CD14-positive monocyte (primary cell): ENCODE data around the gene FRMPD2. TPM values are rescaled to one million over a fixed set of nuclear protein-coding genes. Genes with fewer than 3 reads are reported as not detected.
"Not testable (repeated sequence)": the region's sequence is repeated elsewhere in the genome, so short reads cannot be mapped to it uniquely, and the experiment has no call there.

Source experiments
- DNase-seq, 3 donors: peaks; one replicate each; pipeline ENCODE4 v3.0.0-alpha.2; 2011 to 2022
- H2AFZ ChIP-seq: 2 replicates; pipeline ENCODE4 v1.6.0; 2012; ENCODE audit warnings: mild to moderate bottlenecking, low read depth, low read length, inconsistent platforms; ENCODE audit not compliant: insufficient read depth, poor library complexity, severe bottlenecking
- H3K27ac ChIP-seq, 2 donors: 1 replicate in 1 of 2; 2 replicates in 1 of 2; pipeline ENCODE4 v1.5.1; 2012 to 2013; ENCODE audit warnings: low read length in 2 of 2, control low read depth in 1 of 2, inconsistent platforms in 1 of 2, low read depth in 1 of 2, mild to moderate bottlenecking in 1 of 2
- H3K27me3 ChIP-seq, 2 donors: one replicate each; pipeline versions ENCODE4 v1.6.0 to v1.6.1; 2011 to 2013; ENCODE audit warnings: low read length in 2 of 2; ENCODE audit not compliant: control insufficient read depth in 2 of 2, insufficient read depth in 2 of 2
- H3K36me3 ChIP-seq, 2 donors: replicated peaks in 1 of 2; 1 replicate in 1 of 2; 2 replicates in 1 of 2; pipeline versions ENCODE4 v1.5.1 to v1.6.1; 2012 to 2013; ENCODE audit warnings: low read length in 2 of 2, control low read depth in 1 of 2, inconsistent platforms in 1 of 2, mild to moderate bottlenecking in 1 of 2; ENCODE audit not compliant: insufficient read depth in 2 of 2, control insufficient read depth in 1 of 2
- H3K4me1 ChIP-seq, 2 donors: 1 replicate in 1 of 2; 2 replicates in 1 of 2; pipeline versions ENCODE4 v1.5.1 to v1.6.1; 2012 to 2013; ENCODE audit warnings: low read length in 2 of 2, control low read depth in 1 of 2, inconsistent platforms in 1 of 2, mild to moderate bottlenecking in 1 of 2, moderate library complexity in 1 of 2; ENCODE audit not compliant: insufficient read depth in 2 of 2, control insufficient read depth in 1 of 2
- H3K4me2 ChIP-seq: replicated peaks from 2 replicates; pipeline ENCODE3; 2012; ENCODE audit warnings: low read length, moderate library complexity, mild to moderate bottlenecking; ENCODE audit not compliant: poor library complexity, severe bottlenecking; ENCODE audit errors: extremely low read depth
- H3K4me3 ChIP-seq, 3 experiments: fragments of 200-600 bp in 1 of 3; sonication (generic) in 1 of 3; replicated peaks in 1 of 3; 1 replicate in 2 of 3; 2 replicates in 1 of 3; pipeline ENCODE4 v1.5.1; 2011 to 2013; ENCODE audit warnings: low read length in 3 of 3, mild to moderate bottlenecking in 3 of 3, control low read depth in 2 of 3, low read depth in 2 of 3, inconsistent platforms in 1 of 3, moderate library complexity in 1 of 3
- H3K79me2 ChIP-seq: 2 replicates; pipeline ENCODE4 v1.6.0; 2012; ENCODE audit warnings: mild to moderate bottlenecking, control low read depth, inconsistent platforms, low read length, moderate library complexity; ENCODE audit not compliant: insufficient read depth
- H3K9ac ChIP-seq: 2 replicates; pipeline ENCODE4 v1.6.0; 2017; ENCODE audit warnings: low read length, mild to moderate bottlenecking; ENCODE audit not compliant: insufficient read depth, poor library complexity, severe bottlenecking
- H3K9me3 ChIP-seq, 2 donors: replicated peaks in 1 of 2; 1 replicate in 1 of 2; 2 replicates in 1 of 2; pipeline versions ENCODE4 v1.5.1 to v1.6.1; 2012 to 2013; ENCODE audit warnings: low read length in 2 of 2, control low read depth in 1 of 2; ENCODE audit not compliant: control insufficient read depth in 1 of 2, insufficient read depth in 1 of 2
- H4K20me1 ChIP-seq: 2 replicates; pipeline ENCODE4 v1.6.0; 2012; ENCODE audit warnings: mild to moderate bottlenecking, low read length, control low read depth, moderate library complexity; ENCODE audit not compliant: insufficient read depth
- H3K27ac Mint-ChIP-seq, 7 donors: one replicate each; pipeline ENCODE4 v1.8.0; 2020; ENCODE audit warnings: mild to moderate bottlenecking in 7 of 7, mixed read lengths in 7 of 7, moderate library complexity in 6 of 7, inconsistent platforms in 2 of 7
- H3K27me3 Mint-ChIP-seq, 3 donors: one replicate each; pipeline ENCODE4 v1.8.0; 2021 to 2022; ENCODE audit warnings: low read depth in 3 of 3, mild to moderate bottlenecking in 3 of 3, mixed read lengths in 3 of 3, moderate library complexity in 3 of 3, inconsistent platforms in 1 of 3
- H3K36me3 Mint-ChIP-seq, 2 donors: one replicate each; pipeline ENCODE4 v1.8.0; 2020; ENCODE audit warnings: mixed read lengths in 2 of 2, inconsistent platforms in 1 of 2, mild to moderate bottlenecking in 1 of 2
- H3K4me1 Mint-ChIP-seq: one replicate; pipeline ENCODE4 v1.8.0; 2020; ENCODE audit warnings: mild to moderate bottlenecking, mixed read lengths
- H3K4me3 Mint-ChIP-seq, 2 donors: one replicate each; pipeline ENCODE4 v1.8.0; 2020; ENCODE audit warnings: mild to moderate bottlenecking in 2 of 2, mixed read lengths in 2 of 2, moderate library complexity in 1 of 2
- H3K9me3 Mint-ChIP-seq, 7 donors: one replicate each; pipeline ENCODE4 v1.8.0; 2020 to 2022; ENCODE audit warnings: mixed read lengths in 7 of 7, mild to moderate bottlenecking in 6 of 7, moderate library complexity in 6 of 7, inconsistent platforms in 2 of 7
- whole genome bisulfite sequencing: methylation state at CpG from one replicate; pipeline ENCODE4 v1.1.5; 2013; ENCODE audit warnings: missing lambda C conversion rate; ENCODE audit not compliant: insufficient coverage; 5-methylcytosine and 5-hydroxymethylcytosine counted together
- intact Hi-C, 2 donors: fragments of 100-400 bp; cut with micrococcal nuclease; formaldehyde crosslinking; loops; one replicate each; pipeline versions ENCODE4 v1.15.0 to v1.15.1; 2023
- polyA plus RNA-seq, 3 donors: library from polyadenylated mRNA; depleted of rRNA in 1 of 3; unstranded in 2 of 3; stranded (reverse) in 1 of 3; fragments of 300-500 nt in 2 of 3; fragments of >200 nt in 1 of 3; fragmentation: Illumina TruSeq in 2 of 3; gene quantifications; 1 replicate in 2 of 3; 2 replicates in 1 of 3; pipeline ENCODE4 v1.2.3, GENCODE V29; 2012 to 2021
- TF ChIP-seq, protein P1 (sequence below): fragments of 200-600 bp; IDR thresholded peaks from one replicate; pipeline ENCODE4 v1.8.0; 2022; ENCODE audit warnings: antibody characterized with exemption, mild to moderate bottlenecking

The FRMPD2 gene
- polyA plus RNA-seq, 3 donors, result not detected

DNA sequence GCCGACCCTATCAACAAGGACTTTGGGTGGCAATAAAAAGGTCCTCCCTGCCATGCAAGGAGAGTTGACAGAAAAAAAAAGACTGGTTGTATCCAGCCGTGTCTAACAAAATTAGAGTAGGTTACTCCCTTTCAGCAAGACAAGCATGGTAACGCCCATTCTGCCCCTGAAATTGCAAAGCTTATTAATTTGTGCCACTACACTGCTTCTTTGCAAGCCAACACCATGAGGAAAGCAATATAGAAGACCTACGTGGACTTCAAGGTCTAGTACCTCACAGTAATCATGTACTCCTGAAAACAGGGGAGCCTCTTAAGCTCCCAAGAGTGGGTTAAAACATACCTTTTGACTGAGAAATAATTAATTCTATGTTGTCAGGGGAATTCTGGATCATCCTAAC is 90.3 kb downstream of the FRMPD2 start:
- Histone ChIP-seq H3K36me3 (no peaks in the 10 kb centered on the region), H3K4me1 (no peaks in the 10 kb centered on the region), H3K9me3 (no peaks in the 10 kb centered on the region), H3K4me2 (no peak overlapping the region), H3K27ac (no peak overlapping the region), H3K79me2 (no peaks in the 10 kb centered on the region), H2AFZ (no peak overlapping the region), H3K4me3 (no peak overlapping the region), H3K27me3 (no peaks in the 10 kb centered on the region), H4K20me1 (no peaks in the 10 kb centered on the region), H3K9ac (no peak overlapping the region)
- H3K36me3 Mint-ChIP-seq, result no peaks in the 10 kb centered on the region
- no CpG with 5 or more reads among the region's 4 CpGs for WGBS
- H3K9me3 Mint-ChIP-seq, result peaks cover 0 to 1% (median 0%) of the 10 kb centered on the region in 7 donors
- H3K27me3 Mint-ChIP-seq, result peaks cover 1 to 4% (median 2%) of the 10 kb centered on the region in 3 donors
- DNase-seq, result no peak
- no peaks in the 10 kb centered on the region for H3K4me1 Mint-ChIP-seq
- no peak overlapping the region for H3K4me3 Mint-ChIP-seq
- TF ChIP-seq, protein P1, sequence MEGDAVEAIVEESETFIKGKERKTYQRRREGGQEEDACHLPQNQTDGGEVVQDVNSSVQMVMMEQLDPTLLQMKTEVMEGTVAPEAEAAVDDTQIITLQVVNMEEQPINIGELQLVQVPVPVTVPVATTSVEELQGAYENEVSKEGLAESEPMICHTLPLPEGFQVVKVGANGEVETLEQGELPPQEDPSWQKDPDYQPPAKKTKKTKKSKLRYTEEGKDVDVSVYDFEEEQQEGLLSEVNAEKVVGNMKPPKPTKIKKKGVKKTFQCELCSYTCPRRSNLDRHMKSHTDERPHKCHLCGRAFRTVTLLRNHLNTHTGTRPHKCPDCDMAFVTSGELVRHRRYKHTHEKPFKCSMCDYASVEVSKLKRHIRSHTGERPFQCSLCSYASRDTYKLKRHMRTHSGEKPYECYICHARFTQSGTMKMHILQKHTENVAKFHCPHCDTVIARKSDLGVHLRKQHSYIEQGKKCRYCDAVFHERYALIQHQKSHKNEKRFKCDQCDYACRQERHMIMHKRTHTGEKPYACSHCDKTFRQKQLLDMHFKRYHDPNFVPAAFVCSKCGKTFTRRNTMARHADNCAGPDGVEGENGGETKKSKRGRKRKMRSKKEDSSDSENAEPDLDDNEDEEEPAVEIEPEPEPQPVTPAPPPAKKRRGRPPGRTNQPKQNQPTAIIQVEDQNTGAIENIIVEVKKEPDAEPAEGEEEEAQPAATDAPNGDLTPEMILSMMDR, result no peak
- no peak overlapping the region for H3K27ac Mint-ChIP-seq
- intact Hi-C loops, result no loop called here

DNA sequence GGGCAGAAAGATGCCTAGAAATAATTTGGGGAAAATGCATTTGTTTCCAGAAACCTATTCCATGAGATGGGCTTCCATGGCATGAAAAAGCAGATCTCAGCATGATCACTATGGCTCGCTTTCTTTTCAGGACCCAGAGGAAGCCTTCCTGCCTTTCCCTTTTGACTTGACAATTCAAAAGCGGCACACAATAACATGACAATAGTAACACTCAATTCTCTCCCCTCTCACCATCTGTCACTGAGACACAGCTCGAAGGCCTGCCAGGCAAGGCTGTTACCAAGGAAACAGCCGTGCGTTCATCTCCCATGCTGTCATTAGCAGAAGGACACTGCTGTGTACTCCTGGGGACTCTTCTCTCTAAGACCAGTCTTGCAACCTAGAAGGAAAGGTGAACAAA is 101.8 kb downstream of the FRMPD2 start:
- H3K36me3 ChIP-seq, H3K4me1 ChIP-seq, H3K27me3 ChIP-seq, H3K9me3 ChIP-seq, H3K27me3 Mint-ChIP-seq, H3K4me1 Mint-ChIP-seq, H3K4me3 Mint-ChIP-seq, H3K9ac ChIP-seq, H3K79me2 ChIP-seq, H3K36me3 Mint-ChIP-seq, H4K20me1 ChIP-seq, H2AFZ ChIP-seq, H3K27ac Mint-ChIP-seq, intact Hi-C loops, H3K9me3 Mint-ChIP-seq, H3K27ac ChIP-seq, H3K4me2 ChIP-seq, H3K4me3 ChIP-seq, DNase-seq: not testable (repeated sequence)
- no CpG with 5 or more reads among the region's 5 CpGs for WGBS

DNA sequence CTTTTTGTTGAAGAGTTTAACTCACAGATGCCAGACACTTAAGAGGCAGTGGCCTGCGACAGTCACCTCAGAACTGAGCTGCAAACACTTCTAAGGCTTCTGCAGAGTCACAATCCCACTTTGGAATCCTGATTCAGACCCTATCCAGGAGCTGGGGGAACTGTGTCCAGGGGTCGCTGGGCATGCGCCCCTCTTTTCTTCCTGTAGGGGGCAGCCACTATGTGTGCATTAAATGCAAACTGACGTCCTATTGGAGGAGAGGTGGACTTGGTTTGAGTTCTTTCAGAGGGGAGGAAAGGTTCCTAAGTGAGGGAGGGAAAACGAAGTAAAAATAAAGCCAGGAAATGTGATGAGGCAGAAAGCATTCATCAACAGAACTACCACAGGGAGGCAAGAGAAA is 113.8 kb downstream of the FRMPD2 start:
- H3K9ac ChIP-seq, H3K27ac Mint-ChIP-seq, H4K20me1 ChIP-seq, H3K4me3 Mint-ChIP-seq, H3K4me1 Mint-ChIP-seq, H3K4me1 ChIP-seq, H3K4me3 ChIP-seq, H3K79me2 ChIP-seq, H2AFZ ChIP-seq, H3K36me3 Mint-ChIP-seq, H3K9me3 Mint-ChIP-seq, intact Hi-C loops, H3K36me3 ChIP-seq, H3K27ac ChIP-seq, H3K9me3 ChIP-seq, H3K4me2 ChIP-seq, DNase-seq, H3K27me3 Mint-ChIP-seq, H3K27me3 ChIP-seq: not testable (repeated sequence)
- WGBS, result no CpG with 5 or more reads among the region's 5 CpGs

DNA sequence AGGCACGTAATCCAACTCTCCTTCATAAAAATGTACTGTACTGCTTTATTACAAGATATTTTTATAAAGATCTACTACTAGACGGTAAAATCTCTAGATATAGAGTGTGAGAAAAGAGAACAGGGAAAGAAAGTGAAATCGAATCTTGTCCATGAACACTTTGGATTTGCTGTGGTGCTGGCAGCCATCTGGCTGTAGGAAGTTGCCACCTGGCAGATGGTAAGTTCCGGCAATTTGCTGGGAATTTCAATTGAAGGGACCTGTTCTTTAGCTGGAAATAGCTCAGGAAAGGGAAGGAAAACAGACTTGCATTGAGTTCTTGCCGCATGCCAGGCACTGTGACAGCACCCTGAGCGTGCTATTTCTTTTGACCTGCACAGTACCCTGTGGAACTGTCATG is 114.3 kb downstream of the FRMPD2 start:
- H3K9me3 ChIP-seq, H3K27ac Mint-ChIP-seq, H3K4me2 ChIP-seq, H3K4me1 Mint-ChIP-seq, H3K27ac ChIP-seq, H3K27me3 Mint-ChIP-seq, H4K20me1 ChIP-seq, H3K27me3 ChIP-seq, H3K4me3 ChIP-seq, H2AFZ ChIP-seq, H3K36me3 Mint-ChIP-seq, intact Hi-C loops, H3K79me2 ChIP-seq, H3K9ac ChIP-seq, H3K4me1 ChIP-seq, H3K4me3 Mint-ChIP-seq, DNase-seq, H3K9me3 Mint-ChIP-seq, H3K36me3 ChIP-seq: not testable (repeated sequence)
- WGBS, result no CpG with 5 or more reads among the region's 6 CpGs
